ENCODE measurements around the gene RANBP10. TPM values are rescaled to one million over a fixed set of nuclear protein-coding genes. Genes with fewer than 3 reads are reported as not detected.

Gene RANBP10
- total RNA-seq, 1 experiment from 2014 or later, result 5.4 TPM

GRCh38 chr16:67741118-67741517 is 65.2 kb downstream of the RANBP10 start:
- DNase-seq (ENCODE audit: low read depth), result no peak

- DNase-seq (ENCODE audit: low read depth), result no peak
Measured at GRCh38 chr16:67740391-67740790, 66.0 kb downstream of the RANBP10 start.

DNA sequence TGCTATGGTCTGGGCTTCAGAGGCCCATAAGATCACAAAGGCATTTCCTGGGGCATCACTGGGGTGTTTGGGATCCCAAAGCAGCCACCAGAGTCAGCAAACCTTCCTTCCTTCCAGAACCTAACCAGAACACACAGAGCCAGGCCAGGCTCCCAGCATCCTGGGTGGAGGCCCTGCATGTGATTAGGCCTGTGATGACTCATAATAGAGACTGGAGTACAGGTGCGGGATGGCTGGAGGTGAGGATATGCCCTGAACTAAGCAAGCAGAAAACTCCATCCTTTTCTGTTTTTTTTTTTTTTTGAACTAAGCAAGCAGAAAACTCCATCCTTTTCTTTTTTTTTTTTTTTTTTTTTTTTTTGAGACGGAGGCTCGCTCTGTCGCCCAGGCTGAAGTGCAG is 69.5 kb downstream of the RANBP10 start:
- DNase-seq (ENCODE audit: low read depth), result peak; percentile 9

GRCh38 chr16:67734731-67735201 is 71.6 kb downstream of the RANBP10 start:
- DNase-seq (ENCODE audit: low read depth), result no peak

GRCh38 chr16:67733734-67734470 is 72.5 kb downstream of the RANBP10 start:
- no peak for DNase-seq (ENCODE audit: low read depth)

DNA sequence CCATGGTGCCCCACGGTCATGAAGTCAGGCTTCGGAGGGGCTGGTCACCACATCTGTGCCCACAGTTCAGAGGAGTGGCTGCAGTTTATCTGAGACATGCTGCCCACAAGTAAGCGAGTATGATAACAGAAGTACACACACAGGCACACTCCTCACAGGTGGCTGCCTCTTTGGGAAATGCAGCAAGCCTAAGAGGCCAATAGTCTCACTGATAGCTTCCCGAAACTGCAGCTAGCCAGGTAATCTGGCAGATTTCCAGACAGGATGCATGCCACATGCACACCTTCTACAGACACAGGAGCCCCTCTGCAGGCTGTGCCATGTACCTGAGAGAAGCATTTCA is 74.6 kb downstream of the RANBP10 start:
- no peak for DNase-seq (ENCODE audit: low read depth)

GRCh38 chr16:67731071-67731752 is 75.1 kb downstream of the RANBP10 start:
- DNase-seq (ENCODE audit: low read depth), result no peak

DNA sequence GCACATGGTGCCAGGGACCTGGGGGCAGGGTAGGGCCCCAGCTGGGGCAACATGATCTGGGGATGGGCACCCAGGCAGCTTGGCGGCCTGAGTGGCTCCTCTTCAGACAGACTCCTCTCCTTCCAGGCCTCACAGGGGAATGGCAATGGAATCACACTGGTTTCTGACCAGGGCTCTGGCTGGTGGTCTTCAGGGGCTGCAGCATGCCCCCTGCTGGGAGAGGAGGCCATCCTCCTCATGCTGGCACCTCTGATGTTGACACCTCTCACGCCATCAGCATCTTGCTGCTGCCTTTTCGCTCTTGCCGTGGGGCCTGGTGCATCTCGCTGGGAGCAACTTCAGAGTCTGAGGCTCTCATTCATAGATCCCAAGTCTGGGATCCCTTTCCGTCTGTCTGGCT is 76.0 kb downstream of the RANBP10 start:
- DNase-seq (ENCODE audit: low read depth), result no peak

- DNase-seq (ENCODE audit: low read depth), result no peak
Measured at GRCh38 chr16:67729636-67730248, 76.6 kb downstream of the RANBP10 start.

GRCh38 chr16:67727521-67728485 is 78.6 kb downstream of the RANBP10 start:
- DNase-seq (ENCODE audit: low read depth), result no peak

GRCh38 chr16:67726106-67727034 is 80.0 kb downstream of the RANBP10 start:
- DNase-seq (ENCODE audit: low read depth), result peak; percentile 40

GRCh38 chr16:67723911-67724305 is 82.5 kb downstream of the RANBP10 start:
- DNase-seq (ENCODE audit: low read depth), result no peak

DNA sequence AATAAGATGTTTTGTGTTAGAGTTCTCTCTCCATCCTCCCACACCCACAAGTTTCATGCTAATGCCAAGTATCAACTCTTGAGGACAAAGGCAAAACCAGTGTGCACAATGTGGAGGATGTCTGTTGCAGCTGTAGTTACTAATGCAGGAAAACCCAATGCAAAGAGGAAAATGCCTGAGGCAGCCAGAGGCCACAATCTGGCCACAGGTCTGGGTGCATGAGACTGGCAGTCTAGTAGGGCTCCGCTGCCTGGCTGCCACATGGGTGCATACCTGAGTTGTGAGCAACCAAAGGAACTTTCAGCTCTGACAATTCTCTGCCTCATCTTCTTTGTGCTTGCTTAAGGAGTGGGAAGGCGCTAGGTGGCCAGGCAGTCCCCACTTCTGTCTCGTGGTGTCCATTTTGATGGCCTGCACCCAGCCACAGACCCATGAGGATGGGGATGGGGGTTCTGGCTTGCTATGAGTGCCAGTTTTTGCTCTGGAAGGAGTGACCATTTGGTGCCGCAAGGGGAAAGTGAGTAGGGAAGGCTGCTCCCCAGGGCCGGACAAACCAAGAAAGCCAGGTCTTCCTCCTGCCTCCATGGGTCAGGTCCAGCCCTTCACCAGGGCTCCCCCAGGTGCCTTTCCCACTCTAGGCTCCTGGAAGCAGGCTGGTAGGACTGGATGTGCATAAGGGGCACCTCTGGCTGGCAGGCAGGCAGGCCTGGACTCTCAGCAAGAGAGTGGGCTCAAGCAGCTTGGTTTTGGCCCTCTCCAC is 83.0 kb downstream of the RANBP10 start:
- DNase-seq (ENCODE audit: low read depth), result peak; percentile 97

GRCh38 chr16:67720236-67720635 is 86.1 kb downstream of the RANBP10 start:
- DNase-seq (ENCODE audit: low read depth), result no peak

DNA sequence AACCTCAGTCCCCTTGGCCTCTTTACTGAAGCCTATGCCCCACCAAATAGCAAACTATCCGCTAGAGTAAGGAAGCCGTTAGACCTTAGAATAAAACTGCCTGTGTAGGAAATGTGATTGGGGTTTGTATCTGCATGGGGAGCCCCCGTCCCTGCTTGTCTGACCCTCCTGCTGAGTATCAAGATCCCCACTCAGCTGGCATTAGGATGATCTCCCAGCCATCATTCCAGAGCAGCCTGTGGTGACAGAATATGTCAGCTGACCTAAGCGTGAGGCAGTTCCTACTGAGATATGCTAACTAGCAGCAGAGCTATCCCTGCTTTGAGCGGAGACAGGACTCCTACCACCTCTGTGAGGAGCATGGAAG is 86.6 kb downstream of the RANBP10 start:
- peak; percentile 63 for DNase-seq (ENCODE audit: low read depth)

DNA sequence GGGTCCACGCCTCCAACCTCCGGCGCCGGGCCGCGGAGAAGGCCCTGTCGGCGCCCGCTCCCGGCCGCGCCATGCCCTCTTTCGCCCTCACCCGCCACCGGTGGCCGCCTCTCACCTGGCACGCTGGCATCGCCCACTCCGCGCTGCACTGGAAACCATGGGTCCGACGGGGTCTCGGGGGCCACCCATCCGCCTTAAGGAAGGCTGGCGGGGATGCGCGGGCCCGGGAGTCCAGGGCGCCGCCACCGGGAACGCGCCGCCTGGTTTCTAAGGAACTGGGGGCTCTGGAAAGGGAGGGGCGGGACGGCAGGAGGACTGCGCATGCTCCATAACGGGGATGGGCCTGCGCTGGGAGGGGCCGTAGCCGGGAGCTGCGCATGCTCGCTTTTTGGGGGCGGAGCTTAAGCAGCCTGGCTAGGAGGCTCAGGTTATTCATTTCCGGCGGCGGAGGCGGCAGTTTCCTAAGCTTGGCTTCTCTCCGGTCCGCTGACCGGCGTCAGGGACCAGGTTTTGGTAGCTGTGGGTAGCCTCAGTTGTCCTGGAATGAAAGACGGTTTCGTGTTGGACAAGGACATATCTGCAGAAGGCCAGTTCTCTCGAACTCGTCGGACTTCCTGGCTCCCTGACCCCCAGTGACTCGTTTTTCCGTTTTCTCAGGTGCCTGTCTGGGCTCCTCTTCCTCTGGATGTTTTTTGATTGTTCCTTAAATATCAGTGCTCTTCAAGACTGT is 87.1 kb downstream of the RANBP10 start, which contains the start of gene GFOD2:
Gene GFOD2 (minus strand): TSS at position 269 of the 730 bp plus-strand sequence. CDS start 33,601 bp downstream, outside the sequence.
- peak; percentile 90 for DNase-seq (ENCODE audit: low read depth)

- DNase-seq (ENCODE audit: low read depth), result no peak
Measured at GRCh38 chr16:67718668-67719047, 87.7 kb downstream of the RANBP10 start.

DNA sequence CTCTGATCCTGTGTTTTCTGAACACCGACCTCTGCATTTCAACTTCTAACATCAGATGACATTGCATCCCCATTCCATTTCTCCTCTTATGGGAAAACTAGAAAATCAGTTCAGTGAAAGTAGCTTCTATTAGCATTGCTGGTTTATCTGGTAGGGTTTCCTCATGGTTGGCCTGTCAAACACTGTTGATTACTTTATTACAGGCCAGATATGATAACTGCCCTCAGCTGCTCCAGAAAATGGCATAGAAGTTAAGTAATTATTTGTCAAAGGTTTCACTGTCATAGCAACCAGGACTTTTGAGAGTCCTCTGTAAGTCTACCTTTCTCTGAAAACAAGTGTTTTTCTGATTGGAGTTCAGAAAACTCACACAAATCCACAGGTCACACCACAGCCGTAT is 90.3 kb downstream of the RANBP10 start:
- DNase-seq (ENCODE audit: low read depth), result no peak

DNA sequence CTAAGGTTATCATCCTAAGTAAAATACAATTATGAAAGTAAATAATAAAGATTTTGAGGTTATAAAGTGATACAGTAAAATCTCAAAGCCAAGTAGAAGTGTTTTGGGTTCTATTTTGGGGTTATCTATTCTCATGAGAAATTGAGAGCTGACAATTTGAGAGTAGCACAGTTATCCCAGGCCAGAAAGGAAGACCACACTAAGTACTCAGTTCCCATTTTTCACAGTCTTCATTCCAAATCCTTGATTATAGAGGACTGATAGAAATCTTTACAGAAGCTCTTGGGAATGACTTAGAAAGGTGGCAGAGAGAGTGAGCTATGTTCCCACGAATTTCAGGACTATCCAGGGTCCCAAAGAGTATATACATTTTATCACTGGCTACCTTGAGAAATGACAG is 91.8 kb downstream of the RANBP10 start:
- DNase-seq (ENCODE audit: low read depth), result no peak
